ENCODE results near the gene SORCS2.

- TF ChIP-seq SUZ12 (IDR thresholded peaks at IDR 0.05; ENCODE audit: extremely low read depth, insufficient read depth, insufficient read length) (no peak), YY1 (IDR thresholded peaks at IDR 0.05; ENCODE audit: insufficient read depth, insufficient read length) (no peak)
These were observed 62.6 kb downstream of the SORCS2 start for GRCh38 chr4:7254736-7255487.
